ENCODE results near the gene JAKMIP1.

The JAKMIP1 gene

GRCh38 chr4:6200011-6200921 is at the start of gene JAKMIP1:
Gene JAKMIP1, minus strand, starts transcription at chr4:6200549. Its CDS starts 87,699 bp downstream, at chr4:6112850.
- peak; percentile 78 to 80 for DNase-seq (ENCODE audit: low read depth in 1 of 2, low spot score in 1 of 2)

- DNase-seq (ENCODE audit: low read depth in 1 of 2, low spot score in 1 of 2): no peak
Measured at GRCh38 chr4:6248394-6248793, 48.0 kb upstream of the JAKMIP1 start.

GRCh38 chr4:6246170-6246634 is 45.9 kb upstream of the JAKMIP1 start:
- DNase-seq (ENCODE audit: low read depth in 1 of 2, low spot score in 1 of 2): no peak

- DNase-seq (ENCODE audit: low read depth in 1 of 2, low spot score in 1 of 2): no peak
Measured at GRCh38 chr4:6245246-6246169, 45.2 kb upstream of the JAKMIP1 start.

- no peak for DNase-seq (ENCODE audit: low read depth in 1 of 2, low spot score in 1 of 2)
Measured at GRCh38 chr4:6242271-6243029, 42.1 kb upstream of the JAKMIP1 start.

GRCh38 chr4:6241062-6241845 is 40.9 kb upstream of the JAKMIP1 start:
- no peak for DNase-seq (ENCODE audit: low read depth in 1 of 2, low spot score in 1 of 2)

- DNase-seq (ENCODE audit: low read depth in 1 of 2, low spot score in 1 of 2): no peak
Measured at GRCh38 chr4:6239968-6240367, 39.6 kb upstream of the JAKMIP1 start.

GRCh38 chr4:6239486-6239885 is 39.1 kb upstream of the JAKMIP1 start:
- DNase-seq (ENCODE audit: low read depth in 1 of 2, low spot score in 1 of 2): no peak

GRCh38 chr4:6236816-6237390 is 36.6 kb upstream of the JAKMIP1 start:
- no peak for DNase-seq (ENCODE audit: low read depth in 1 of 2, low spot score in 1 of 2)

GRCh38 chr4:6235901-6236640 is 35.7 kb upstream of the JAKMIP1 start:
- DNase-seq (ENCODE audit: low read depth in 1 of 2, low spot score in 1 of 2): no peak

- no peak for DNase-seq (ENCODE audit: low read depth in 1 of 2, low spot score in 1 of 2)
Measured at GRCh38 chr4:6235012-6235411, 34.7 kb upstream of the JAKMIP1 start.

GRCh38 chr4:6233929-6234328 is 33.6 kb upstream of the JAKMIP1 start:
- no peak for DNase-seq (ENCODE audit: low read depth in 1 of 2, low spot score in 1 of 2)

- no peak for DNase-seq (ENCODE audit: low read depth in 1 of 2, low spot score in 1 of 2)
Measured at GRCh38 chr4:6232836-6233785, 32.8 kb upstream of the JAKMIP1 start.

GRCh38 chr4:6231663-6232165 is 31.4 kb upstream of the JAKMIP1 start:
- no peak for DNase-seq (ENCODE audit: low read depth in 1 of 2, low spot score in 1 of 2)

GRCh38 chr4:6230827-6231662 is 30.7 kb upstream of the JAKMIP1 start:
- DNase-seq (ENCODE audit: low read depth in 1 of 2, low spot score in 1 of 2): no peak

- no peak for DNase-seq (ENCODE audit: low read depth in 1 of 2, low spot score in 1 of 2)
Measured at GRCh38 chr4:6230502-6230785, 30.1 kb upstream of the JAKMIP1 start.

All from stimulated activated CD4-positive, alpha-beta T cell treated with anti-CD3 and anti-CD28 coated beads, Interleukin-15, amount 100 ng/mL, for 1 hour (primary cell).